ENCODE measurements around the gene RPP25L.

RPP25L gene

GRCh38 chr9:34582787-34583186 is 29.1 kb downstream of the RPP25L start:
- no peak for DNase-seq

DNA sequence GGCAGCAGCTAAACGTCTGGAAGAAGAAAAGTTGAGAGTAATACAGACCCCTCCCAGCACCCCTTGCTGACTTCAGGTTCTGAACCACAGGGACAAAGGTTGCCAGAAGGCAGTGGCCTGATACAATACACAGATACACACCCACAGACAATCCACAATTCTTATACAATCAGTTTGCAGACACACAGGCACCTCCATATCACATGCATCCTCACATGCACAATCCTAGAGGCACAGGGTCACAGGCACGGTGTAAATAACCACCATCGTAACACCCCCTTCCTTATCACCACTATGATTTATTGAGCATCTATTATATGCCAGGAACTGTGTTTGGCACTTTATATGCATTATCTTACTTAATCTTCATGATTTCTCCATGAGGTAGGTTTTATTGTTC is 30.6 kb downstream of the RPP25L start:
- no peak for DNase-seq

DNA sequence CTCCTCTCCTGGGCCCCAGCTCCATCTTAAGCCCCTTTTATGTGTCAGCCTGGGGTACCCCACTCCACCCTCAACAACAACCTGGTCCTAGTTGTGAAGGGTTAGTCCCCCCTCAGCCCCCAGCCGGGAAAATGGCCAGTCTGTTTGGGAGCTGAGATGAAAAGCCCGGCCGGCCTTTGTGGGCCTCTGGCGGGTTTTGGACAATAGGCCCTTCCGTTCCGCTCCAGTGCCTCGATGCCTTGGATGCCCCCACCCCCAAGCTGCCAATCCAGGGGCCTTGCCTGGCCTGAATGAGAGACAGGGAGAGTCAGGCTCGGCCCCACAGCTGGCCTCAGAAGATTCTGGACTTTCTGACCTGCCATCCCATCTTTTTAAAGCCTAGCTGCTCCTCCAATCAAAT is 31.5 kb downstream of the RPP25L start:
- no peak for DNase-seq

GRCh38 chr9:34579808-34580163 is 32.1 kb downstream of the RPP25L start:
- no peak for DNase-seq

DNA sequence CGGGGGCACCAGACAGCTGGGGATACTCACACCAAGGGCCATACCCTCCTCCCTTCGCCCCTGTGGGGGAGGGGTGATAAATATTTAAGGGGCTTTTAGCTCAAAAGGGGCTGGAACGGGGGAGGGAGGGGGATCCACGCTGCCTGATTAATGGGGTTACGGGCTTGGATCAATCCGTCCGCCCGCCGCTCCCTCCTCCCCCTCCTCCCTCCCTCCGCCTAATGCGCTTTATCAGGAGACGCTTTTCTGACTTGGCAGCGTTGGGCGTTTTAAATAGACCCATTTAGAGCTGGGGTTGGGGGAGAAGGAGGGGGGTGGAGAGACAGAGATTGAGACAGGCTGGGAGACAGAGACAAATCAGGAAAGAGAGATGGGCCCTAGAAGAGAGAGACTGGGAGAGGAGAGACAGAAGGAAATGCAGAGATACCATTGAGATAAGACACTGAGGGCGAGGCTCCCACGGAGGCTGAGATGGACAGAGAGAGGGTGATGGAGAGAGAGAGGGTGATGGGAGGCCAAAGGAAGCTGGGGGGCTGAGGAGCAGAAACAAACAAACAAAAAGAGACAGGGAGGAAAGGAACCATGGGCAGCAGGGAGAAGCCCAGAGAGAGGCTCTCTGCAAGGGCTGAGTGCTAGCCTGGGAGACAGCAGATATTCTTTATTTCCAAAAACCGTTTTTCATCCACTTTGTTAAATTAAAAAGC is 32.6 kb downstream of the RPP25L start:
- no peak for DNase-seq

DNA sequence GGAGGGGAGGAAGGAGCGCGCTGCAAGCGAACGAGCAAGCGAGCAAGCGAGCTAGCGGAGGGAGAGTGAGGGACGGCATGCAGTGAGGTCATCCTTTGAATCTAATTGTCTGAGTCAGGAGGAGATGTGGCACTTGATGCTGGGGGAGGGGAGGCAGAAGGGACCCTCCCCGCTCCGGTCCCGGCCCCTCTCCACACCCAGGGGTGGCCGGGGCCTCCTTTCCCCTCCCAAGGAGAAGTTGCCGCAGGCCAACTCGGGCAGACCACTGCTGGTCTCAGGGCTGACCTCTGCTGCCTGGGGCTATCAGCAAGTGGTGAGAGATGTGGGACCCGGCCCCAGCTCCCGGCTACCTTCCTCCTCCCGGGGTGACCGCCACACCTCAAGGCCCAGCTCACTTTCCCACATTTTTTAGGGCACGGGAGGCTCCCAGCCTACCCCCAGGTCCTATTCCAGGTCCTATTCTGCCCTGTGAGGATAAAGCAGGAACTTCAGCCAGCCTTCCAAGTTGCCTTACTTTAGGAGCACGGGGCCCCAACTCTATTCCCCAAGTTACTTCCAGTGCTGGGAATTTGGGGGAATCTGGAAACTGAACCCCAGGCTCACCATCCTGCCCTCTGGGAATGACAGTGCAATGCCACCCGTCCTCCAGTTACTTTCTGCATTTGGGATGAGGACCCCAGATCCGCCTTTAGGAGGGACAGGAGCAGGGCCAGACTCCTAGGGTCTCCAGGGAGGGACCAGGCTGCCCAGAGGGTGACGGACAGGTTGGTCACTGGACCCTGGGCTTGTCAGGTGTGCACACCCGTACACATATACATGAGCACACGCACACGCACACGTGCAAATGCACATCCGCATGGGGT is 33.4 kb downstream of the RPP25L start:
- DNase-seq = no peak

DNA sequence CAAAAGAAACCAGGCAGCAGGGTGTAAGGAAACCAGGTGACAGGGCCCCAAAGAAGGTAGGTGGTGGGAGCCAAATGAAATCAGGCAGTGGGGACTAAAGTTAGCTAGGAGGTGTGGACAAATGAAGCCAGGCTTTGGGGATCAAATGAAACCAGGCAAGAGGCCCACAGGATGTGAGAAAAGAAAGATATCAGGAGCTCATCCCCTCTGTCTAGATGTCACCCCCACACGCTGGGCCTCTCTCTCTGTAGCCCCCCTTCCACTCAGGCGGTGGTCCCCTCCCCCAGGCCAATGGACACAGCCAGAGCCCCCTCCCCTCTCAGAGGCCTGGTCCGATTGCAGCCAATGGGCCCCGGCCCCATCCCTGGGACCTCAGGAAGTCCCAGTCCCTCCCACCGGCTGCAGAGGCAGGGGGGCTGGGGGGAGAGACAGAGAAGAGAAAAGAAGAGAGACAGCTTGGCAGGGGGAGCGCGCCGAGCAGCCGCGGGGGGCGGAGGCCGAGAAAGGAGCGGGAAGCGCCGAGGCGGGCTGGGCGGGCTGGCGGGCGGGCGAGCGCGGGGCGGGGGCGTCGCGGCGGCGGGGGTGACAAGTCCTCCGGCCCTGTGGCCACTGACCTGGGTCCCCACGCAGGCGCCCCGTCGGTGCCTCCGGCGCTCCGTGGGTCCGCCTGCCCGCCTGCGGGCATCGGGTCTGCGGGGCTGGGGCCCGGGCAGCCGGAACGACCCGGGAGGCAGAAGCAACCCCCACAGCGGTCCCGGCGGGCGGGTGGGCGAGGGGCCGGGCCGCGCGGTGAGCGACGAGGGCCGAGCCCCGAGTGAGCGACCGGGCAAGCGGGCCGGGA is 34.3 kb downstream of the RPP25L start:
- no peak for DNase-seq

GRCh38 chr9:34576597-34577399 is 35.1 kb downstream of the RPP25L start:
- no peak for DNase-seq

DNA sequence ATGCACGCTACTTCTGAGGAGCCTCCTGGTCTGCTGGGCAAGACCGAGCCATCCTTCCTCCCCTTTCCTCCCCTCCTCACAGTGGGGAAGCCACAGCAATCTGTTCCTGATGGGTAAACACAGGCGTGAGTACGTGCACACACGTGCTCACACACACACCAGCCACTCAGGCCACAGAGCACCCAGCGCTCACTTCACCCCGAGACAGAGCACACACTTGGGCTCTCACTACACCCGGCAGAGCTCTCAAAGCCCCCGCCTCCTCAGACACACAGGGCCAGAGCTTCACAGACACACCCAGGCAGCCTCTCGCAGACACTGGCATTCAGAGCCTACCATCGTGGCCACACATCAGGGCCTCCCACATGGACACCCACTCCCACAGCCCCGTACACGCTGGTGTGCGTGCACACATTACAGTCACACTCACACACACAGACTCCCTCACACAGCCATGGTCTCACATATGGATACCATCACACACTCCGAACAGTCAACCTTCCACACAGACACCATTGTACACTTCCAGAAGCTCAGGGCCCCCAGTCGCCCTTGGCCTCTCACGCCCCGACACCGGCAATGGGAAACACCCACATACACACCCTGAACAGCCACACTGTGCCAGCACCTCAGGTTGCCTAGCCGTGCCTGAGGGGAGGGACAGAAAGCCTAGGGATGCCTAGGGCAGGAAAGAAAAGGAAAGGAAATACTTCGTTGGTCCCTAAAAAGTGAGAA is 35.9 kb downstream of the RPP25L start:
- DNase-seq = no peak

- DNase-seq = no peak
These were observed 36.7 kb downstream of the RPP25L start for GRCh38 chr9:34575241-34575640.

DNA sequence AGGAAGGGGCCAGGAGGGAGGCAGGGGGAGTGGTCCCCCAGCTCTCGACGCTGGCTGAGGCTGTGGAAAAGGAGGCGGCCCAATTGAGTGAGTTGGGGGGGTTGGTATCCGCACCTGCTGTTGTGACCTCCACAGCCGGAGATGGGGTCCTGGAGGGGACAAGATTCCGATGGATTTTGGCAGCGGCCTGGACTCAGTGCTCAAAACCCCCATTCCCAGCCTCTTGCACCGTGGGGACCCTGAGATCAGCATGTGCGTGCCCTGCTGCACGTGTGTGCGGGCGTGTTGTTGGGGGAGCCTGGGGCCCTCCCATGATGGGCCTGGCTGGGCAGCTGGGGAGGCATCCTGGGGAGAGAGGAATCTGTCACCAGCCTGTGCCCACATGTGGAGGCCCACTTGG is 37.3 kb downstream of the RPP25L start:
- no peak for DNase-seq

DNA sequence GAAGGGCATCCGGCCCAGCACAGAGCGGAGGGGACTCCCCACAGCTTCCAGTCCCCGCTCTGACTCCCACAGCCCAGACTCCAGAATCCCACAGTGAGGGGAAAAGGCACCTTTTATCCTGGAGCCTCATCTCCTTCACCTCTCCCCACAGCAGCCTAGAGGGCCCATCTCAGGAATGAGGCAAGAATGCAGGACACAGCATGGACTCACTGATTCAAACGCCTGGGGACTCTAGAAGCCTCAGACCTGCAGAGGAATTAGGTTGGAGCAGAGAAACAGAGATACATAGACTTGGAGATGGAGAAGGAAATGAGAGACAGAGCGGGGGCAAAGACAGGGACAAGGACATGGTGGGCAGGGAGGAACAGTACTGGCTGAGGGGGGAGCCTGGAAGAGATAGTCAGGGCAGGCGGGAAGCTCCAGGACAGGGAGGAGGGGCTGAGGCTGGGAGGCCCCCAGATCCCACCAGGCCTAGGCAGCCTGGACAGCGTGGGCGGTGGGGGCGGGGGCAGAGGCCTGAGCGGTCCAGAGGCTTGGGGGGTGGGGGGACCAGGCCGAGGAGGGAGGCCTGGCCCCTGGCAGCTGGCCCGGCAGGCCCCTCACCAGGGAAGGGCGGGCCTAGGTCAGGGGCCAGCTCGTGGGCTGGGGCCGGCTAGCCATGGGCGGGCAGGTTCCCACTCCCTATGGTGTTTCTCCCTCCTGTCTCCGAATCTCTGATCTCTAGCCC is 38.1 kb downstream of the RPP25L start:
- DNase-seq = no peak

DNA sequence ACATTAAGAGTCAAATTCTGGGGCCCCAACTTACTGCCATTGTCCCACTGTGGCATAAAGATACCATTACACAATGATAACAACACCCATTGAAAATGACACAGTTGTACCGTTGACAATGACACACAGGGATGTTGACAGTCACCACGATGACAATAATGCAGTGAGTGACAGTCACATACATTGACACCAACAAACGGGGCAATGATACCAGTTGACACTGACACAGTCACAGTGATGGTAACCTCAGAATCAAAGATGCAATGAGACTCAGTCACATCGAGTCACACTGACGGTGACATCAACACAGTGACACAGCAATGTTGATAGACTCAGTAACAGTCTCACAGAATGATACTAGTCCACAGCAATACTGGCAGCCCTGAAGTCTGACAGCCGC is 39.3 kb downstream of the RPP25L start:
- no peak for DNase-seq

DNA sequence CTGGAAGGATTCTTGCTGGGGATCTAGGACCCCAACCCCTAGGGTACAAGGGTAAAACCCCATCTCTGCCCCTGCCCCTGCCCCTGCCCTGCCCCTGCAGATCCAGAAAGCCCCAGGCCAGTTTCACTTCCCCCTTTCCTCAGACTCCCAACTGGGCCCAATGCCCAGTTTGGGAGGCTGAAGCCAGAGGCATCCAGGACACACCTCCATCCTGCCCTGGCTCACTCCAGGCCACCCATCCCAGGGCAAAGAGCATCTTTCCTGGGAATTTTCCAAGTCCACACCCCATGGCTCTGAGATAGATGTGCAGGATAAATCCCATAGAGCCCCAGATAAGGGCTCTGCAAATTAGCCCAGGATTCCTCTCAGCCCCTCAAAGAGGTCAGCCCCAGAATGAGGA is 39.8 kb downstream of the RPP25L start:
- no peak for DNase-seq

DNA sequence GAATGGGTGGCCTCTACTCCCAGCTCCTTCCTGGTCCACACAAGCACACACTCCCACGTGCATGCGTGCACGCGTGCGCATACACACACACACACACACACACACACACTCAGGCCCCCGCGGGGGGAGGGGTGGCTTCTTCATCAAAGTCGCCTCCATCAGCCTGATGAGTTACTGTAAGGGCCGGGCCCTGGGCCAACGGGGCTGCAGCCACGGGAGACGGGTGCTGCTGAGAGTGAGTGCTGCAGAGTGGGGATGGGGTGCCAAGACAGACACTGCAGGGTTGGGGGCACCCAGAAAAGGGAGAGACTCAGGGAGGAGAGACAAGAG is 40.5 kb downstream of the RPP25L start:
- no peak for DNase-seq

DNA sequence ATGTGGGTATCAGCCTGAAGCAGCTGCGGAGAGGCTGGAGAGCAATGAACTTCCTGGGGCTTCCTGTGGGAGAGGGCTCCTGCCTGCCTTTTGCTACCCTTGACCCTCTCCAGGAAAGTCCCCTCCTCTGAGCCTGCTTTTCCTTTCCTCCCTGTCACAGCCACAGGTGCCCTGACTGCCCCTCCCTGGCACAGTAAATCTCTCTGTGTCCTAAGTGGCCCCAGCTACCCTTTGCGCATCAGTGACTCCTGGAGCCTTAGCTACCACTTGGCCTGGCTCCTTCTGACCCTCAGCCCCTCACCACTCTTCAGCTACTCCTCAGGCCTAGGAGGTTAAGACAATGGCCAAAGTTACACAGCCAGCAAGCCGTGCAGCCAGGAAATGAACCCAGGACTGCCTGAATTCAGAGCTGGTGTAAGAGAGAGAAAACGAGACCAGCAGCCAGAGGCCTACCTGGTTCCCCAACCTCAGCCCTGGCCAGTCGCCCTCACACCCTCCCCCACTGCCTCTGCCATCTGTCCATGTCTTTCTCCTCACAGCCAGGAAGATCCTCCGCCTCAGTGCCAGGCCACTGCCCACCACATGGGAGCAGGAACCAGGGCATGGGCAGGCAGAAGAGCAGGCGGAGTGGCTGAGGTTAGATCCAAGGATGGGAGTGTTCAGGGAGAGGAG is 41.0 kb downstream of the RPP25L start:
- DNase-seq = no peak

- no peak for DNase-seq
These were observed 41.5 kb downstream of the RPP25L start for GRCh38 chr9:34570376-34570775.

DNA sequence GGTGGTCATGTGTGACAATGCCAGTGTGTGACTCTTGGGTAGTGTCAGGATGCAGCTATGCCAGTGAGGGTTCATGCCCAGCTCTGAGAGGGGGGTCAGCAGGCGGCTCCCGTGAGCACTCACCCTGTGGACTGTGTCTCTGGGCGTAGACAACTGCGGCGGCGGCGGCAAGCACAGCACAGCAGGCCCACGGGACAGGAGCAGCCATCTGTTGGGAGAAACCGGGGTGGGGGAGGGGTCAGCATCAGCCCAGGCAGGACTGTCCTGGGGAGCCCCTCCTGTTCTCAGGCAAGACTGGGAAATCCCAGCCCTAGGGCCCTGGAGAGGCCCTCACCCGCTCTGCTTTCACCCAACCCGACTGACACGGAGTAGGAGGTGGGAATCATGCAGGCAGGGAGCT is 43.1 kb downstream of the RPP25L start:
- DNase-seq = no peak

- no peak for DNase-seq
These were observed 43.8 kb downstream of the RPP25L start for GRCh38 chr9:34568133-34568532.

GRCh38 chr9:34566972-34567371 is 44.9 kb downstream of the RPP25L start:
- DNase-seq = no peak

GRCh38 chr9:34566322-34566721 is 45.6 kb downstream of the RPP25L start:
- DNase-seq = no peak

Measured in NCI-H1048 (cell line).